Activated T-helper 1 cell treated with anti-CD3 and anti-CD28 coated beads, Interleukin-12 subunit alpha, Interleukin-12 subunit beta, Interleukin-2, Interleukin-4 antibody, amounts not matched to agents 30 ng/mL and 10 ng/mL and 1 ng/mL, durations not matched to agents 14 hours and 24 hours and 36 hours (primary cell): ENCODE data around the gene ILF3. TPM values are rescaled to one million over a fixed set of nuclear protein-coding genes. Genes with fewer than 3 reads are reported as not detected.

Experiments
- DNase-seq: peaks from one replicate; pipeline ENCODE4 v3.0.0; 2021; ENCODE audit warnings: low spot score
- H3K27ac Mint-ChIP-seq: one replicate; pipeline ENCODE4 v1.8.0; 2021; ENCODE audit warnings: mild to moderate bottlenecking, mixed read lengths
- H3K27me3 Mint-ChIP-seq: one replicate; pipeline ENCODE4 v1.8.0; 2022; ENCODE audit warnings: mild to moderate bottlenecking, moderate library complexity, mixed read lengths; ENCODE audit not compliant: insufficient read depth
- H3K36me3 Mint-ChIP-seq: one replicate; pipeline ENCODE4 v1.8.0; 2021; ENCODE audit warnings: low read depth, mixed read lengths
- H3K4me1 Mint-ChIP-seq: one replicate; pipeline ENCODE4 v1.8.0; 2021; ENCODE audit warnings: low read depth, mixed read lengths
- H3K4me3 Mint-ChIP-seq: one replicate; pipeline ENCODE4 v1.8.0; 2021; ENCODE audit warnings: mild to moderate bottlenecking, moderate library complexity, mixed read lengths
- H3K9me3 Mint-ChIP-seq: one replicate; pipeline ENCODE4 v1.8.0; 2021; ENCODE audit warnings: mixed read lengths
- intact Hi-C: fragments of 100-400 bp; cut with micrococcal nuclease; formaldehyde crosslinking; loops from one replicate; pipeline ENCODE4 v1.15.1; 2024
- total RNA-seq: library from RNA; stranded (reverse); gene quantifications from 2 replicates; pipeline ENCODE4 v1.2.3, GENCODE V29; 2022

ILF3 gene
- total RNA-seq, 1 donor from 2014 or later: 536 TPM

DNA sequence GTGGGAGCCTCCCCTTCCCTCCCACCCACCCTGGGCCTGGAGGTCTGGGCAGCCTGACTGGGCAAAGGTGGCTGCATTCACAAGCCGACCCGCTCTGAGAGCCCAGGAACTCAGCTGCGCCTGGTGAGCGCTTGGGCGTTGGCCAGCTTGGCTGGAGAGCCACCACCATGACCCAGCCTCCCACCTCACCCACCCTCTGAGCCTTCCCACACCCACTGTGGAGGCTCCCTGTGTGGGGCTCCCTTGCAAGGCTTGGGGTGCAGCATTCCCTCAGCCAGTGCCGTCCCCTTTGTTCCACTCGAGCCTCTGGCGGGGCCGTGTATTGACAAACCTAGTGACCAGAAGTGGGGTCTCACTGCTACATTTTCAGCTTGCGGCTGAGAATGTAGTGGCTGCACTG lies 32.0 kb downstream of the ILF3 start:
- no peaks in the 10 kb centered on the region for H3K27me3 Mint-ChIP-seq
- no peaks in the 10 kb centered on the region for H3K4me1 Mint-ChIP-seq
- no peak for DNase-seq
- H3K4me3 Mint-ChIP-seq: no peak overlapping the region
- H3K9me3 Mint-ChIP-seq: no peaks in the 10 kb centered on the region
- peaks cover 46% of the 10 kb centered on the region for H3K36me3 Mint-ChIP-seq
- intact Hi-C loops: no loop called here
- no peak overlapping the region for H3K27ac Mint-ChIP-seq

DNA sequence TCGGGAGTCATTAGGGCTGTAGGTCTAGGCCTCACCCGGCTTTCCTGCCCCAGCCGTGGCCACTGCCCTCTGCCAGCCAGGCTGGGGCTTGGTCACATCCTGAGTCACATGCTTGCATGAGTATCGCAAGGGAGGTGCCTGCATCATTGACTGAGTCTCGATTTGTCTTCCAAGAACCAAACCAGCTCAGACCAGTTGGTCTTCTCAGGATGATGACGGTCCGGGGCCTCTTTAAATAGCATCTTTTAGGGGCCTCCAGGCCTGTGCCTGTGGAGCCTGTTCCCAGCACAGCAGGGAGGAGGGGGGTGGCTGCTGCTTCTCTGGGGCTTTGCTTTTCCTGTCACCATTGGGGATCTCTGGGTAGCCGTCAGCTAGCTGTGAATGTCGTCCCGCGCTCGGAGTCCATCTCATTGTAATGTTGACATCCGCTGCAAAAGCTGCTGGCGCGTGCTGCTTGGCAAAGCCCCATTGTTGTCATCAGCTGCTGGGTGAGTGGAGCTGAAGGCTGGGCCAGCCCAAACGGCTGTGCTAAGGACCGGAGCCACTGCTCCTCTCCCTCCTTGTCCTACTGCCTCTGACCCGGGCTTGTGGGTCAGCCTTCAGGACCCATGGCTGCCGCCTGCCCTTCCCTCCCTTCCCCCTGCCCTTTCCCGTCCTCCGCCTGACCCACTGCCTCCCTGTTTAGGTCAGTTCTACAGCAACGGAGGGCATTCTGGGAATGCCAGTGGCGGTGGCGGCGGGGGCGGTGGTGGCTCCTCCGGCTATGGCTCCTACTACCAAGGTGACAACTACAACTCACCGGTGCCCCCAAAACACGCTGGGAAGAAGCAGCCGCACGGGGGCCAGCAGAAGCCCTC lies 32.7 kb downstream of the ILF3 start:
- Mint-ChIP-seq H3K27me3 (no peaks in the 10 kb centered on the region), H3K4me1 (no peaks in the 10 kb centered on the region), H3K4me3 (no peak overlapping the region), H3K36me3 (peaks cover 45% of the 10 kb centered on the region), H3K9me3 (no peaks in the 10 kb centered on the region), H3K27ac (no peak overlapping the region)
- intact Hi-C loops: no loop called here
- DNase-seq: no peak

DNA sequence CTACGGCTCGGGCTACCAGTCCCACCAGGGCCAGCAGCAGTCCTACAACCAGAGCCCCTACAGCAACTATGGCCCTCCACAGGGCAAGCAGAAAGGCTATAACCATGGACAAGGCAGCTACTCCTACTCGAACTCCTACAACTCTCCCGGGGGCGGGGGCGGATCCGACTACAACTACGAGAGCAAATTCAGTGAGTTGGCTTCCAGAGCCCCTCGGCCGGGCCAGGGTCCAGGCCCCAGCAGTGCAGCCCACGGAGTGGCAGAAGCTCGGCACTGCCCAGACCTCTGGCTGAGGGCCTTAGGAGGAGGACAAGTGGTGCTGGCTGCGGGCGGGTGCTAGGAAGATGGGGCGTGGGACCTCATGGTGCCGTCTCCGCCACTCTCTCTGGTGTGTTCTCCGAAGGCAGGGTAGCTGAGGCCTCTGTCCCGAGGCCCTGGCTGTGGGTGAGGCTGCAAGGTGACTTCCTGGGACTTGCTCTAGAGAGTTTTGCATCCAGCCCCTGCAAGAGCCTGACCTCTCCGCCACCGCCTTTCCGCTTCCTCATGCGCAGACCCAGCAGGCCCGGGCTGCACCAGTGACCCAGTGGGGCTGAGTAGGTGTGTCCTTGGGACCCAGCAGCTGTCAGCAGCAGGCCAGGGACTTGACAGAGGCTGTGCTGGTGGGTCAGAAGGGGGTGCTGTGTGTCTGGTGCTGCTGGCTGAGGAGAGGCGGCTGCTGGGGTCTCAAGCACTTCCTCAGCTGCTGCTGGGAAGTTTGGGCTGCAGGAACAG lies 33.6 kb downstream of the ILF3 start:
- DNase-seq: no peak
- Mint-ChIP-seq H3K27ac (no peak overlapping the region), H3K27me3 (no peaks in the 10 kb centered on the region)

DNA sequence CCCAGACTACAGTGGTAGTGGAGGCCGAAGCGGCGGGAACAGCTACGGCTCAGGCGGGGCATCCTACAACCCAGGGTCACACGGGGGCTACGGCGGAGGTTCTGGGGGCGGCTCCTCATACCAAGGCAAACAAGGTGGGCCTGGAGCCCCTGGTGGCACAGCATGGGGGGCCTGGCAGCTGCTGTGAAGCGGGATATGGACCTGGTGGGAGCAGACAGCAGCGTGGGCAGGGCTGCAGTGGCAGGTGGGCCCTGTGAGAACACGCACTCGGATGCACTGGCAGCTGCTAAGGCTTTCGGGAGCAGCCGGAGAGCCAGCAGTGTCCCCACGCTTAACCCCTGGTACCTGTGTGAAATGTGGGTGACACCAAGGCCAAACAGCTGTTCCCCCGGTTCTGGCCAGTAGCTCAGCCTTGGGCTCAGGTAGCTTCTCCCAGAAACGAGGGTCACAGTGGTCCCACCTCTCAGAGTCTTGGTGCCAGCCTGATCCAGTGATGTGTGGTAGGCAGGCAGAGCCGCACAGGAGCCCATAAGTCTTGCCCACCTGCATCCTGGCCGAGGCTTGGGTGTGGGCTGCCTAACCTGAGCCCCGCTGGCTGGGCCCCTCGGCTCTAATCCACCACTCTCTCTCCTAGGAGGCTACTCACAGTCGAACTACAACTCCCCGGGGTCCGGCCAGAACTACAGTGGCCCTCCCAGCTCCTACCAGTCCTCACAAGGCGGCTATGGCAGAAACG lies 34.6 kb downstream of the ILF3 start:
- no peaks in the 10 kb centered on the region for H3K9me3 Mint-ChIP-seq
- DNase-seq: no peak
- no peaks in the 10 kb centered on the region for H3K27me3 Mint-ChIP-seq
- peaks cover 49% of the 10 kb centered on the region for H3K36me3 Mint-ChIP-seq
- H3K4me1 Mint-ChIP-seq: no peaks in the 10 kb centered on the region
- H3K27ac Mint-ChIP-seq: no peak overlapping the region
- no peak overlapping the region for H3K4me3 Mint-ChIP-seq
- intact Hi-C loops: no loop called here

More for the DNA sequence above, 33.6 kb downstream of the ILF3 start:
- no peaks in the 10 kb centered on the region for H3K9me3 Mint-ChIP-seq
- intact Hi-C loops: no loop called here
- peaks cover 51% of the 10 kb centered on the region for H3K36me3 Mint-ChIP-seq
- no peak overlapping the region for H3K4me3 Mint-ChIP-seq
- H3K4me1 Mint-ChIP-seq: no peaks in the 10 kb centered on the region

GRCh38 chr19:10690341-10690781 lies 36.2 kb downstream of the ILF3 start:
- Mint-ChIP-seq H3K27me3 (no peaks in the 10 kb centered on the region), H3K36me3 (peaks cover 40% of the 10 kb centered on the region), H3K27ac (no peak overlapping the region), H3K4me3 (no peak overlapping the region), H3K9me3 (no peaks in the 10 kb centered on the region), H3K4me1 (peaks cover 12% of the 10 kb centered on the region)
- intact Hi-C loops: loop anchor here (10.0 kb wide), 1 partner anchor 356 kb away; the partner anchor contains the start of genes ICAM3 and RAVER1
- no peak for DNase-seq

- Mint-ChIP-seq H3K36me3 (peaks cover 40% of the 10 kb centered on the region), H3K27ac (peak overlapping the region; percentile 7)
- intact Hi-C loops: loop anchor here (10.0 kb wide), 1 partner anchor 357 kb away; the partner anchor contains the start of genes ICAM3 and RAVER1
Measured at GRCh38 chr19:10691178-10691881, 37.2 kb downstream of the ILF3 start.

GRCh38 chr19:10691883-10692282 lies 37.7 kb downstream of the ILF3 start:
- Mint-ChIP-seq H3K27ac (no peak overlapping the region), H3K27me3 (peaks cover 3% of the 10 kb centered on the region), H3K36me3 (peaks cover 39% of the 10 kb centered on the region), H3K9me3 (no peaks in the 10 kb centered on the region), H3K4me3 (no peak overlapping the region), H3K4me1 (peaks cover 25% of the 10 kb centered on the region)
- DNase-seq: no peak
- intact Hi-C loops: loop anchor here (10.0 kb wide), 1 partner anchor 357 kb away; the partner anchor contains the start of genes ICAM3 and RAVER1

More at GRCh38 chr19:10691178-10691881, 37.2 kb downstream of the ILF3 start:
- DNase-seq: no peak
- Mint-ChIP-seq H3K27me3 (no peaks in the 10 kb centered on the region), H3K4me3 (no peak overlapping the region), H3K9me3 (no peaks in the 10 kb centered on the region), H3K4me1 (peaks cover 22% of the 10 kb centered on the region)

DNA sequence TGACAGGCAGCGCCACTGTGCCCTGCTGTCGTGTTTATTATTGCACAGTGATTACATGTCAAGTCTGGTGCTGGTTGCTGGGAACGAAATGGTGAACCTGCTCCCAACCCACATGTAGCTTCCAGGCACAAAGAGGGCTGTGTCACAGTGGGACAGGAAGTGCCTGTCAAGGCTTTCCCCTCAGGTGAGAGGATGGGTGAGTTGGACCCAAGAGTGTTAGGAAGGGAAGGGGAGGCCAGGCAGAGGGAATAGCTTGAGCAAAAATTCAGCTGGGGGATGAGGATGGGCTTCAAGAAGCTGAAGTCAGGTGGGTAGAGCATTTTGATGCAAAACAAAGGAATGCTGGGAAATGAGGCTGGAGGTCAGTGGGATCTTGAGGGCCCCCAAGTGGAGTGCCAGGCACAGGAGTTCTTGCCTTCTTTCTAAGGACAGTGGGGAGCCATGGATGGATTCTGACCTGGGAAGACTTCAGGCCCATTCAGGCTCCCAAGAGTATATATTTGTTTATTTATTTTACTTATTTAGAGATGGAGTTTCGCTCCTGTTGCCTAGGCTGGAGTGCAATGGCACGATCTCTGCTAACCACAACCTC lies 38.6 kb downstream of the ILF3 start:
- Mint-ChIP-seq H3K27me3 (peaks cover 6% of the 10 kb centered on the region), H3K36me3 (peaks cover 33% of the 10 kb centered on the region), H3K4me3 (no peak overlapping the region), H3K27ac (no peak overlapping the region), H3K4me1 (peaks cover 26% of the 10 kb centered on the region), H3K9me3 (no peaks in the 10 kb centered on the region)
- intact Hi-C loops: loop anchor here (10.0 kb wide), 1 partner anchor 358 kb away; the partner anchor contains the start of genes ICAM3 and RAVER1
- no peak for DNase-seq

DNA sequence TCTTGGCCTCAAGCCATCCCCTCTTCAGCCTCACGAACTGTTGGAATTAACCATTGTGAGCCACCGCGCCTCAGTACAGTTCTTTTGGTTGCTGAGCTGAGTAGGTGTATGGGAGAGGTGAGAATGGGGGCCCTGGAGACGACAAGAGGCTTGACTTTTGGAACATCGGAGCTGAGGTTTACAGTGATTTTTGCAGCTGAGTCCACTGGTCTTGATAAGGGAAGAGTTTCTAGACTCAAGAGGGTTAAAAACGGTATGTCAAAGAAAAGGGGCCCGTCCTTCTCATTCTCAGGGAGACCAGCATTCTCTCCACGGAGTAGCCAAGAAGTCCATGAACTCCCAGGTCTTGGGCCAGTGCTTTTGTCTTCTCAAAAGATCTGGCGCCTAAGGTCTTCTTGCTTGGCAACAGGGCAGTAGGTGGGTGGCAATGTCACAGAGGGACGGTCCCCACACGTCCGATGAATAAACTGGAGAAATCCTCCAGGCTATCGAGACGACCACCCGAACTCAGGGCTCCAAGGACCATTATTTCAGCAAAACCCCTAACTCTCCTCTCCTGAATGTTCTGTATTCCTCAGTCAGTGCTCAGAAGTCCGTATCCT lies 40.7 kb downstream of the ILF3 start:
- Mint-ChIP-seq H3K4me3 (peak overlapping the region; percentile 19), H3K4me1 (peaks cover 26% of the 10 kb centered on the region)

GRCh38 chr19:10695401-10696398 lies 41.6 kb downstream of the ILF3 start:
- DNase-seq: peak; percentile 91
- peak overlapping the region; percentile 55 for H3K4me3 Mint-ChIP-seq
- H3K27me3 Mint-ChIP-seq: peaks cover 6% of the 10 kb centered on the region
- H3K4me1 Mint-ChIP-seq: peaks cover 26% of the 10 kb centered on the region
- H3K36me3 Mint-ChIP-seq: peaks cover 15% of the 10 kb centered on the region
- H3K9me3 Mint-ChIP-seq: no peaks in the 10 kb centered on the region
- intact Hi-C loops: loop anchor here (1.0 to 10.0 kb wide), 5 partner anchors 93 to 361 kb away; partner anchors contain the start of genes CDC37, ICAM3, KEAP1 and KRI1
- no peak overlapping the region for H3K27ac Mint-ChIP-seq

More for the DNA sequence above, 40.7 kb downstream of the ILF3 start:
- Mint-ChIP-seq H3K27me3 (peaks cover 6% of the 10 kb centered on the region), H3K36me3 (peaks cover 22% of the 10 kb centered on the region), H3K9me3 (no peaks in the 10 kb centered on the region), H3K27ac (no peak overlapping the region)
- DNase-seq: no peak
- intact Hi-C loops: loop anchor here (1.0 to 10.0 kb wide), 5 partner anchors 93 to 360 kb away; partner anchors contain the start of genes CDC37, ICAM3, KEAP1 and KRI1
